Thyroid gland (tissue), 4 donors: ENCODE results near the gene KCND1. TPM values are rescaled to one million over a fixed set of nuclear protein-coding genes. Genes with fewer than 3 reads are reported as not detected.

Experiments
- DNase-seq, 2 donors: peaks; one replicate each; pipeline ENCODE4 v3.0.0-alpha.2; 2019
- H3K27ac ChIP-seq, 3 donors: fragments of 200-600 bp; sonication (generic); 1 replicate in 2 of 3; 2 replicates in 1 of 3; pipeline ENCODE4 v1.5.1; 2016 to 2019; ENCODE audit warnings: mild to moderate bottlenecking in 1 of 3, moderate library complexity in 1 of 3
- H3K27me3 ChIP-seq: fragments of 200-600 bp; sonication (generic); one replicate; pipeline ENCODE4 v1.5.1; 2019
- H3K36me3 ChIP-seq, 2 donors: fragments of 200-600 bp; sonication (generic); one replicate each; pipeline ENCODE4 v1.5.1; 2016 to 2019
- H3K4me1 ChIP-seq, 2 donors: fragments of 200-600 bp; sonication (generic); one replicate each; pipeline ENCODE4 v1.5.1; 2017 to 2019
- H3K4me3 ChIP-seq, 3 donors: fragments of 200-600 bp; sonication (generic); replicated peaks in 1 of 3; 1 replicate in 2 of 3; 2 replicates in 1 of 3; pipeline ENCODE4 v1.5.1; 2016; ENCODE audit warnings: mild to moderate bottlenecking in 1 of 3
- H3K9me3 ChIP-seq: fragments of 200-600 bp; sonication (generic); one replicate; pipeline ENCODE4 v1.5.1; 2017
- CTCF ChIP-seq, 6 experiments: fragments of 200-600 bp in 3 of 6; fragments of 450-650 bp in 3 of 6; sonication (generic) in 3 of 6; IDR thresholded peaks; one replicate each; pipeline ENCODE4 v1.5.1; 2016 to 2019; ENCODE audit warnings: antibody characterized with exemption in 6 of 6, mild to moderate bottlenecking in 2 of 6, inconsistent platforms in 1 of 6, moderate library complexity in 1 of 6
- POLR2A ChIP-seq, 2 donors: fragments of 450-650 bp; IDR thresholded peaks; one replicate each; pipeline ENCODE4 v1.6.1; 2017; ENCODE audit warnings: antibody characterized with exemption in 2 of 2, mild to moderate bottlenecking in 2 of 2, moderate library complexity in 1 of 2
- WGBS, 2 donors: methylation state at CpG; one replicate each; pipeline ENCODE4 v1.1.5; 2017; 5-methylcytosine and 5-hydroxymethylcytosine counted together
- intact Hi-C: fragments of 100-400 bp; cut with DNase I; formaldehyde crosslinking; loops from one replicate; pipeline ENCODE4 v1.15.1; 2023
- total RNA-seq, 4 donors: library from RNA; depleted of rRNA; stranded (reverse); fragments of >200 nt; gene quantifications; one replicate each; pipeline ENCODE4 v1.2.3, GENCODE V29; 2016

KCND1 gene
- total RNA-seq, 4 donors from 2014 or later: 0.54 to 1.6 (median 1.1) TPM

GRCh38 chrX:48940404-48940955, 31.2 kb downstream of the KCND1 start:
- intact Hi-C loops: no loop called here
- H3K27ac ChIP-seq: no peak overlapping the region
- no peaks in the 10 kb centered on the region for H3K9me3 ChIP-seq
- WGBS, 2 donors: 100% methylated on average over 1 to 2 of the region's 2 CpGs
- H3K27me3 ChIP-seq: no peaks in the 10 kb centered on the region
- TF ChIP-seq CTCF (IDR thresholded peaks at IDR 0.05) (no peak), POLR2A (IDR thresholded peaks at IDR 0.05) (no peak)
- no peaks in the 10 kb centered on the region for H3K36me3 ChIP-seq
- DNase-seq: no peak
- H3K4me3 ChIP-seq: no peak overlapping the region
- no peaks in the 10 kb centered on the region for H3K4me1 ChIP-seq

GRCh38 chrX:48939524-48940228, 32.0 kb downstream of the KCND1 start:
- 87 to 94% methylated on average over 3 of the region's 3 CpGs for WGBS, 2 donors
- Histone ChIP-seq H3K4me3 (no peak overlapping the region), H3K36me3 (peaks cover 0 to 2% of the 10 kb centered on the region in 2 donors), H3K9me3 (no peaks in the 10 kb centered on the region), H3K27ac (no peak overlapping the region), H3K27me3 (no peaks in the 10 kb centered on the region), H3K4me1 (no peaks in the 10 kb centered on the region)
- TF ChIP-seq POLR2A (IDR thresholded peaks at IDR 0.05) (no peak), CTCF (IDR thresholded peaks at IDR 0.05) (no peak)
- intact Hi-C loops: no loop called here
- DNase-seq: no peak

- Histone ChIP-seq H3K36me3 (peaks cover 0 to 10% of the 10 kb centered on the region in 2 donors), H3K27me3 (no peaks in the 10 kb centered on the region), H3K27ac (no peak overlapping the region), H3K9me3 (no peaks in the 10 kb centered on the region), H3K4me3 (no peak overlapping the region), H3K4me1 (no peaks in the 10 kb centered on the region)
- 62% methylated on average over 1 of the region's 1 CpG; no CpG with 5 or more reads in 1 of the 2 donors for WGBS, 2 donors
- no peak for DNase-seq
- TF ChIP-seq CTCF (IDR thresholded peaks at IDR 0.05) (no peak), POLR2A (IDR thresholded peaks at IDR 0.05) (no peak)
- intact Hi-C loops: no loop called here
Observed at GRCh38 chrX:48938721-48939425, 32.8 kb downstream of the KCND1 start.

GRCh38 chrX:48937054-48937907, 34.4 kb downstream of the KCND1 start:
- Histone ChIP-seq H3K27me3 (no peaks in the 10 kb centered on the region), H3K27ac (no peak overlapping the region), H3K9me3 (no peaks in the 10 kb centered on the region), H3K36me3 (peaks cover 0 to 17% of the 10 kb centered on the region in 2 donors), H3K4me3 (no peak overlapping the region), H3K4me1 (no peaks in the 10 kb centered on the region)
- DNase-seq: peak; percentile 8 to 10
- intact Hi-C loops: no loop called here
- WGBS, 2 donors: 48 to 54% methylated on average over 4 of the region's 9 CpGs
- no peak for TF ChIP-seq CTCF (IDR thresholded peaks at IDR 0.05)
